GM19452 (cell line): ENCODE data around the gene C6orf52.
"Not testable (repeated sequence)": the region's sequence is repeated elsewhere in the genome, so short reads cannot be mapped to it uniquely, and the experiment has no call there.

Experiments
- ATAC-seq: cut with Tn5 transposase; IDR thresholded peaks from one replicate; pipeline ENCODE4 v1.9.1; 2021; ENCODE audit not compliant: unreplicated experiment

The C6orf52 gene

DNA sequence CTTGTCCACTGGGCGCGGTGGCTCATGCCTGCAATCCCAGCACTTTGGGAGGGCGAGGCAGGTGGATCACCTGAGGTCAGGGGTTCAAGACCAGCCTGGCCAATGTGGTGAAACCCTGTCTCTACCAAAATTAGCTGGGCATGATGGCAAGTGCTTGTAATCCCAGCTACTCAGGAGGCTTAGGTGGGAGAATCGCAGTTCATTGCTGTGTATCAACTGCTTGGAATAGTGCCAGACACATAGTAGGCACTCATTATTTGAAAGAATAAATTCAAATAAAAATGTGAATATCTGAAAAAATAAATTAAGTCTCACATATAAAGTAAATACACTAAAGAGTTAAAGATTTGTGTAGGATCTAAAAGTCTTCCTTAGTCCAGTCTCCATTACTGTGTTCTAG lies 2.2 kb upstream of the C6orf52 start:
- no peak for ATAC-seq

DNA sequence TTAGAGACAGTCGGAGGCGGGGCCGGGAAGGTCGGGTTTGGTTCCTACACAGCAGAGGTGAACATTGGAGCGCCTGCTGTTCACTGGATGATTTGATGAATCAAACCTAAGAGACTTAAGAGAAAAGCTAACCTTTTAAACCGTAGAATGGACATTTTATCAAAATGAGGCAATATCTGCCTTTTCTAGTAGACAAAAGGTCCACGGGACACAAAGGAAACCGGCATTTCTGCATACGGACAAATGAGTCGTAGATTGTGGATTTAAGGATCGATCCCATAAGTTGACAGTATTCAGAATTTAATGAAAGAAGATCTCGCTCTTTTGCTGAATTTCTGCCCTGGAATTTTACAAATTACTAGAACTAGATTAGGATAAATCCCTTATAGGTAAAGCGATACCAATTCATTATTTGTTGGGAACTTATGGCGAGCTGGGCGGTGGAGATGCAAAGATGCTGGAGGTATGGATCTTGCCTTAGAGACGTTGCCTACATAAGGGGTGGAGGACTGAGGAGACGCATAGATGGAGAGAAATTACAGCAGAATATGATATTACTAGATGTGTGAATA lies 756 bp upstream of the C6orf52 start:
- no peak for ATAC-seq

DNA sequence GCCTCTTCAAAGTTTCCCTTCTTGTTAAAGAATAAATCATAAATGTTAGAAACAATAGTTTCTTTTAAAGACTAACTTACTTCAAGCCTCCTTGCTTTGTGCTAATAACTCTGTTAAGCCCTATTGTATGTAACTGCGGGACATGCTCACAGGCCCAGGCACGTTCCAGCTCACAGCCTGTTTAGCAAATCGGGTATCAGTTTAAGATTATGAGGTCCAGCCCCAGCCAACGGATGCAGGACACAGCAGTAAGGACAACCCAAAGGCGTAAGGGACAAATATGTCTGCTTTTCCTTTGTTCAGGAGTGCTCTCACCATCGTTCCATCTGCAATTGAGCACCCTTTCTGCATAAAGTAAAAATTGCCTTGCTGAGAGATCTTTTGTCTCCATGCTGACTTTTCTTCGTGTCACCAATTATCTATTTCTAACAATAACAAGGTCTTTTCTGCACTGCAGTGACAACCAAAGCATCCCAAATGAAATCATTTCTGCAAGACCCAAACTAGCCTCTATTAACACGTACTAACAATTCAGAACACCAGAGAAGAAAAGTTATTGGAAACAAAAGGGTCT lies 1.4 kb downstream of the C6orf52 start:
- no peak for ATAC-seq

DNA sequence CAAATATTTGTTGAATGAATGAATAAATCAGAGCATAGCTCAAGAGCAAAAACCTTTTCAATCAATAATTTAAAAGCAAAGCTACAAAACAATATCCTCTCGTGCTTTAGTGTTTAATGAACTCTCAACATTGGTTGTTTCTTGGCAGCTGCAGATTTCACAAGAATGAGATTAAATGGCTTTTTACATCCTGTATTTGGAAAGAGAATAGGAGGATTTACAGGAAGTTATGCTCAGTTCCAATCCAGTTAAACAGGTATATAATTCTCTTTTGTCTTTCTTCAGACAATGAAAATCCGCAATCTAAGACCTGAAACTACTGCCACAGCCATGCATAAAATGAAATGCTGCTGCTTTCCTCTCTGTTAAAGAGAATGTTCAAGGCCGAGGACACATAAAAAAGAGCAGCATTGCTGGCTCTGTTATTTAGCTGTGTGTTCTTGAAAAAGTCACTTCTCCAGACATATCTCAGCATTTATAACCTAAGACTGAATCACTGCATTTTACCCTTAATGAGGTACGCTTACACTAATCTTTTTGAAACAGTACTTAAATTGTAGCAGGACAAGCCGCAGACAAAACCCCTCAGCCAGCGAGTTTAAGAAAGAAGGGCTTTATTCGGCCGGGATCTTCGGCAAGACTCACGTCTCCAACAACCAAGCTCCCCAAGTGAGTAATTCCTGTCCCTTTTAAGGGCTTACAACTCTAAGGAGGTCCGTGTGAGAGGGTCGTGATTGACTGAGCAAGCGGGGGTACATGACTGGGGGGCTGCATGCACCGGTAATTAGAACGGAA lies 3.6 kb downstream of the C6orf52 start:
- no peak for ATAC-seq

DNA sequence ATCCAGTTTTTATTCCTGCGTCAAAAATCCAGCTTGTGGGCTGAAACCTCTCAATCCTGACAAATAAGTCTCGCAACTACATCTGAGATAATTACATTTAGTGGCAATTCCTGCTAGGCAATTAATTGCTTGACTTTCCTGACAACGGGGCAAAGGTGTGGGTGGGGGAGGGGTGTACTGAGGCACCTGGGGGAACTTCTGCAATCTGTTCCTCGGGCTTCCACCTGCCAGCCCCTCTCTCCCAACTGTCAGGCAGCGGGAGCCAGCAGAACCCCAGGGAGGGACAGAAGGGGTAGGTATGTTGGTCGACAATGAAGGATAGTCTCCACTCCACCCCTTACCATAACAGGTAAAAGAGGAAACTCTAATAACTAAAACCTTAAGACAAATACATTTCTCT lies 6.8 kb downstream of the C6orf52 start:
- no peak for ATAC-seq

DNA sequence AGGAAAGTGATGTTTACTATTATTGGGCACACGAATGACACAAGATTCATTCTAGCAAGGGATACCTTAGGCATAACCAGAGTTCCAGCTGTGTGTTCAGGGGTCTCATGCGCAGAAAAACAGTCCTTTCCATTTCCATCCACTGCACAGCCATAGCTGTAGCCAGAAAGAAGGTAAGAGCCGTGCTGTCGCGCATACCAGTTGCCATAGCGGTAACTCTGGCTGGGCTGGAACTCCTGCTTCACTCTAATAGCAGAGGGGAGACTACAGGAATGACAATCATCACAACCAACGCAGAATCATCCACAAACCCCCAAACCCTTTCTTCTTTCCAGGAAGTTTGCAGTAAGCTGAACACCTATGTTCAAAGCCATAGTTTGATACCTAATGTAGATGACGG lies 7.5 kb downstream of the C6orf52 start:
- no peak for ATAC-seq

DNA sequence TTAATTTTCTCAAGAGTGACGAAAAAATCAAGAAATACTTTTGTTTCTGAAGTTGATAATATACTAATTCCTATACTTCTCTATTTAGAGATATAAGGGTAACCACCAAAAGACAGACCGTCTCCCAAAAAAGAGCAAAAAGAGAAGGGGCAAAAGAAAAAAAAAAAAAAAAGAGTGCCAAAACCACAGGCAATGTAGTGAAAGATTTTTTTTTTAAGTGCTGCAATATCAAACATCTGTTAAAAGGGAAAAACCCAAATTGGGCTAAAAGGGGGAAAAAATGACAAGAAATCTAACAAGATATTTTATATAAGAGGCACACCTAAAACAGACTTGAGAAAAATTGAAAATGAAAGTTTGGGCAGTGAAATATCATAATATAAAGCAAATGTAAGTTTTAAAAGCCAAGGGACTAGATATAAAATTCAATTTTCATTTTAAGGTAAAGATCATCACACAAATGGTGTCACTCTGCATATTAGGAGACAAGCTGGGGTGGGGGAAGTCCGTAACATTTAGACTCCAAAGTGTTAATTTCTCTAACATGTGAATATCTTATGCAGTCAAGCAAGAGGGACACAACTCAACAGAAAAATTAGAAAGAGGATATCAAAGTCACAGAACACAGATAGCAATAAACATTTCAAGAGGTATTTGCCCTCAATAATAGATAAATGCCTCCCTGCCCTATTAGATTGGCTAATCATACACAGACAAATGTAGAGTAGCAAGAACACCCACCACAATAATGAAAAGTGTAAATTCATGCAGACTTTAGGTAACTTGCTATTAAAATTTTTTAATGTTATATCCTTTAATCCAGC lies 9.1 kb downstream of the C6orf52 start:
- ATAC-seq: no peak

DNA sequence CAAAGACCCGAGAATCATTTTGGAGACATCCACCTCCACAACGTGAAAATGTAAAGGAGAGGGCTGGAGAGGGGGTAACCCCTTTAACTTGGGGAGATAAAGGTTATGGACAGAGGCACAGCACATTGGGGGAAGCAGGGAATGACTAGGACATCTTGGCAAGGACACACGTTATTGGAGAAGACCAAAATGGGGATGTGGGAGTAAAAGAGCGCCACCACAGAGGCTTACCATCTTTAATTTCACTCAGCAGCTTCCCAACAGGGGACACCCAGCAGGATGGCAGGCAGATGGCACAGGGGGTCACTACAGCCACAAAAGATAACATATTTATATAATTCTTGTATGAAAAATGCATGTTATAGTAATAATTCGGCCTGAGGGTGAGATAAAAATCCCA lies 9.8 kb downstream of the C6orf52 start:
- ATAC-seq: no peak

DNA sequence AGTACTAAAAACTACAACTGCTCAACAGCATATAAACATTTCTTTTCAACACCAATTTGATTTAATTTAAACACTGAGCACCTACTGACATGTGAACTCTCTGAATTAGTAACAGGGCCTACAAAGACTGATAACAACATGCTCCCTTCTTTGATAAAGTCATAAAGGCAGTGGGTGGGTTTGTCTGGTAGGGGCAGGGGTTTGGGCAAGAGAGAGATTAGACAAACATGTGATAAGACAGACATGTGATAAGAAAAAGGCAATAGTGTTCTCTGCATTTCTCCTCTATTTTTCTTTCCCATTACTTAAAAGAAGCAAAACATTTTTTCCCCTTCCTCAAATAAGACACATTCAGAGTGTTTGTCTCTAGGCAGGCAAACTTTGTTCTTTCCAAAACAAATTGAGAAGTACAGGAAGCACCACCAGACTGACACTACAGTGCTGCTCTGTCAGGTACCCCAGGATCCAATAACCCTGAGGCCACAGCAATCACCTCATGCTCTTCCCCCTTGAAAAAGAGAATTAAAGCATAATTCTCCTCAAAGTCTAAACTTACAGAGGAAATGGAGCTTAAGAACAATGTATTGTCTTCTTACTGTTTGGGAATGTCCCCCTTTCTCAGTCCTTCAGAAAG lies 11.9 kb downstream of the C6orf52 start:
- ATAC-seq: no peak

DNA sequence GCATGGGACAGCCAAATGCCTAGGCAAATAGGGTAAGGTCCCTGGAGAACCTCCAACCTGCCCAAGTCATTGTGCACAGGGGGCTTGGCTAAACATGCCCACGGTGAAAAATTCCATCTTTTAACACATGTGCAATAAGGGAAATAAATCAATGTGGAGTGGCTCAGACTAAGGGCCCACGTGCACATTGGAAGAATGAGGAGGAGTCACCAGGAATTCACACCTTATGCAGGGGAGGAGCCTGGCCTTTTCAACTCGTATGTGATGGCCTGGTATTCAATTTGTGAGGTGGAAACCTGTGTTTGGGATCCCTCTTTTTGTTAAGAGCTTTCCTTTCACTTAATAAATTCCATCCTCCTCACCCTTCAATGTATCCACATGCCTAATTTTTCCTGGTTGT lies 12.6 kb downstream of the C6orf52 start:
- ATAC-seq: no peak

DNA sequence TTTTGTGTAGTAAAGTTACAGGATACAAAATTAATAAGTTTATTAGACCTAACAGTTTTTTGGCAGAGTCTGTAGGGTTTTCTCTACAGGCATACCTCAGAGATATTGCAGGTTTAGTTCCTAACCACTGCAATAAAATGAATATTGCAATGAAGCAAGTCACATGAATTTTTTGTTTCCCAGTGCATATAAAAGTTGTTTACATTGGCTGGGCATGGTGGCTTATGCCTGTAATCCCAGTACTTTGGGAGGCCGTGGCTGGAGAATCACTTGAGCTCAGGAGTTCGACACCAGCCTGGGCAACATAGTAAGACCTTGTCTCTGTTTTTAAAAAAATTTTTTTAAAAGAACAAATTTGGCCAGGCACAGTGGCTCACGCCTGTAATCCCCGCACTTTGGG lies 16.0 kb downstream of the C6orf52 start:
- ATAC-seq: no peak

DNA sequence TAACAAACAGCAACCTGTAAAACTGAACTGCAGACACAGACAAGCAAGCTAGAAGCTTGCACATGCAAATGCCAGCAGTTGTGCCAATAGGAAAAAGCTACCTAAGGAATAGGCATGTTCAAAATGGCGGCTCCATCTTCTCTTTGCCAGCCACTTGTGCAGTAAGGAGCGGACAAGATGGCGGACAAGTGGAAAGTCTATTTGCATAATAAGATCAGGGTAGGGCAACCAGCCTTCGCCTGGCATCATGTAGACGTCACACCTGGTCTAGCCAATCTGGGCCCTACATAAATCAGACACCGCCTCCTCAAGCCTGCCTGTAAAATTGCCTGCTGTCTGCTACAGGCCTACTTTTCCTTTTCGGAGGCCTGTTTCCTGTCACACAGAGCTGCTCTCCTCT lies 18.0 kb downstream of the C6orf52 start:
- no peak for ATAC-seq

DNA sequence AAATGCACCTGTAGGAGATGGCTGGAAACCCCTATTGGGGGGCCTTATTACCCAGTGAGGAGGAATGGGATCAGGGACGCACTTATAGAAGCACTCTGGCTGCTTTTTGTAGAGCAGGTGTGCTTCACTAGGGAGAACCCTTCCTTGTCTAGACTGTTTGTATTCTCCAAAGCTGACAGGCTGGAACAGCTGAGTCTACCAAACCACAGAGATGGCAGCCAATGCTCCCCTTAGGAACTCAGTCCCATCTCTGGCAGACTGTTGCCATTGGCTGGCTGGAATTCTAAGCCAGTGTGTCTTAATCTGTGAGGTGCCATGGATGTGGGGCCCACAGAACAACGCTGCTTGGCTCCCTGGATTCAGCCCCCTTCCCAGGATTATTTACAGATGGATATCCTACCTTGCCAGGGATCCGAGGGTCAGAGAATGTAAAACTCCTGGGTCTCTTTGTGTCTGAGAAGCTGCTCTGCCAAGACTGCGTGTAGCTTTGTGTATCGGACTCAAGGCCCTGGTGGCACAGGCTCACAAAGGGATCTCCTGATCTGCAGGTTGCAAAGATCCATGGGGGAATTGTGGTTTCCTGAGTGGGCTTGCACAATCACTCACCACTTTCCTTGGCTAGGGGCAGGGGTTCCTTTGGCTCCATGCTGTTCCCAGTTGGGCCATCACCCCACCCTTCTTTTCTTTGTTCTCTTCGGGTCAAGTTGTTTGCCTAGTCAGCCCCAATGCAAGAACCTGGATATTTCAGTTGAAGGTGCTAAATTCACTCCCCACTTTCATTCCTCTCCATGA lies 26.1 kb downstream of the C6orf52 start:
- no peak for ATAC-seq

DNA sequence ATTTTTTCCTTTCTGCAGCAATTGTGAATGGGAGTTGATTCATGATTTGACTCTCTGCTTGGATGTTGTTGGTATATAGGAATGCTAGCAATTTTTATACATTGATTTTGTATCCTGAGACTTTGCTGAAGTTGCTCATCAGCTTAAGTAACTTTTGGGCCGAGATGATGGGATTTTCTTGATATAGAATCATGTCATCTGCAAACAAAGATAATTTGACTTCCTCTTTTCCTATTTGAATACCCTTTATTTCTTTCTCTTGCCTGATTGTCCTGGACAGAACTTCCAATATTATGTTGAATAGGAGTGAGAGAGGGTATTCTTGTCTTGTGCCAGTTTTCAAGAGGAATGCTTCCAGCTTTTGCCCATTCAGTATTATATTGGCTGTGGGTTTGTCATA lies 28.8 kb downstream of the C6orf52 start:
- ATAC-seq: not testable (repeated sequence)

DNA sequence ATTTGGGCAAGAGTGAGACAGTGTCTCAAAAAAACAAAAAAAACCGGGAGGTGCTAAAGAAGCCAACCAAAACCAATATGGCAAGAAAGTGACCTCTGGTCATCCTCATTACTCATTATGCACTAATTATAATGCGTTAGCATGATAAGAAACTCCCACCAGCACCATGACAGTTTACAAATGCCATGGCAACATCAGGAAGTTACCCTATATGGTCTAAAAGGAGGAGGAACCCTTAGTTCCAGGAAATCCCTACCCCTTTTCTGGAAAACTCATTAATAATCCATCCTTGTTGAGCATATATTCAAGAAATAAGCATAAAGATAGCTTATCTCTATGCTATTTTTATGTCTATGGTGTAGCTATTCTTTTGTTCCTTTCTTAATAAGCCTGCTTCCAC lies 31.7 kb downstream of the C6orf52 start:
- no peak for ATAC-seq

DNA sequence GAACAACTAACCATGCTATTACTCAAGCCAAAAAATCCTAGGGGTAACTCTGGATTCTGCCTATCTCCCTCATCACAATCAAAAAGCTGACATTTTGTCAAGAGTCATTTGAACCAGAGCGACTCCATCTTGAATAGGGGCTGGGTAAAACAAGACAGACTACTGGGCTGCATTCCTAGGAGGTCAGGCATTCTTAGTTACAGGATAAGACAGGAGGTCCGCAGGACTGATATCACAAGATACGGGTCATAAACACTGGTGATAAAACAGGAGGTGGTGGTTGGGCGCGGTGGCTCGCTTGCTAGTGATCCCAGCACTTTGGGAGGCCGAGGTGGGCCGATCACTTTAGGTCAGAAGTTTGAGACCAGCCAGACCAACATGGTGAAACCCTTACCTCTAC lies 32.2 kb downstream of the C6orf52 start:
- no peak for ATAC-seq

DNA sequence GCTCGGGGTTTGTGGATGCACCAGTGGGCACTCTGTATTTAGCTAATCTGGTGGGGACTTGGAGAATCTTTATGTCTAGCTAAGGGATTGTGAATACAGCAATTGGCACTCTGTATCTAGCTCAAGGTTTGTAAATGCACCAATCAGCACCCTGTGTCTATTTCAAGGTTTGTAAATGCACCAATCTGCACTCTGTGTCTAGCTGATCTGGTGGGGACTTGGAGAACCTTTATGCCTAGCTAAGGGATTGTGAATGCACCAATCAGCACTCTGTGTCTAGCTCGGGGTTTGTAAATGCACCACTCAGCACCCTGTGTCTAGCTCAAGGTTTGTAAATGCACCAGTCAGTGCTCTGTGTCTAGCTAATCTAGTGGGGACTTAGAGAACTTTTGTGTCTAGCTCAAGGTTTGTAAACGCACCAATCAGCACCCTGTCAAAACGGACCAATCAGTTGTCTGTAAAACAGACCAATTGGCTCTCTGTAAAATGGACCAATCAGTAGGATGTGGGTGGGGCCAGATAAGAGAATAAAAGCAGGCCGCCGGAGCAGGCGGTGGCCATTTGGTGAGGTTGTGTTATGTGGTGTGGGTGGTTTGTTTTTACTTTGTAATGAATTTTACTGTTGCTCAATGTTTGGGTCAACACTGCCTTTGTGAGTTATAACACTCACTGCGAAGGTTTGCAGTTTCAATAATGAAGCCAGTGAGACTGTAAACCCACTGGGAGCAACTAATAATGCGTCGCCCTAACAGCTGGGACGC lies 33.8 kb downstream of the C6orf52 start:
- not testable (repeated sequence) for ATAC-seq

DNA sequence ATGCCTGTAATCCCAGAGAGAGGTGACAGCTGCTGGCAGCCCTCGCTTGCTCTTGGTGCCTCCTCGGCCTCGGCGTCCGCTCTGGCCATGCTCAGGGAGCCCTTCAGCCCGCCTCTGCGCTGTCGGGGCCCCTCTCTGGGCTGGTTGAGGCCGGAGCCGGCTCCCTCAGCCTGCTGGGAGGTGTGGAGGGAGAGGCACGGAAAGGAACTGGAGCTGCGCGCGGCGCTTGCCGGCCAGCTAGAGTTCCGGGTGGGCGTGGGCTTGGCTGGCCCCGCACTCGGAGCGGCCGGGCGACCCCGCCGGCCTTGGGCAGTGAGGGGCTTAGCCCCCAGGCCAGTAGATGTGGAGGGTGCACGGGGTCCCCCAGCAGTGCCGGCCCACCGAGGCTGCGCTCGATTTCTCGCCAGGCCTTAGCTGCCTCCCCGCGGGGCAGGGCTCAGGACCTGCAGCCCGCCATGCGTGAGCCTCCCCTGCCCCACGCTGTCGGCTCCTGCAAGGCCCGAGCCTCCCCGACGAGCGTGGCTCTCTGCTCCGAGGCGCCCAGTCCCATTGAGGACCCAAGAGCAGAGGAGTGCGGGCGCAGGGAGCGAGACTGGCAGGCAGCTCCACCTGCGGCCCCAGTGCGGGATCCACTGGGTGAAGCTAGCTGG lies 34.6 kb downstream of the C6orf52 start:
- no peak for ATAC-seq
